Ovary (tissue), 3 donors: ENCODE measurements around the gene RNASET2.
A peak's percentile ranks its signal among the peaks of the same experiment; 100 is the strongest.
"Not testable (repeated sequence)": the region's sequence is repeated elsewhere in the genome, so short reads cannot be mapped to it uniquely, and the experiment has no call there.

Experiments
- CTCF ChIP-seq, 3 donors: fragments of 450-650 bp in 2 of 3; fragments of 200-600 bp in 1 of 3; IDR thresholded peaks; one replicate each; pipeline versions ENCODE4 v1.5.1 to v1.8.0; 2016 to 2022; ENCODE audit warnings: antibody characterized with exemption in 3 of 3, mild to moderate bottlenecking in 1 of 3
- POLR2A ChIP-seq: fragments of 450-650 bp; IDR thresholded peaks from one replicate; pipeline ENCODE4 v1.6.1; 2017; ENCODE audit warnings: antibody characterized with exemption, mild to moderate bottlenecking, moderate library complexity
- donor health status: DM: no; HTN: no; CAD: no.

GRCh38 chr6:166950892-166951669, 5.3 kb downstream of the RNASET2 start:
- TF ChIP-seq CTCF (IDR thresholded peaks at IDR 0.05), result peak in 2 of 3 donors; percentile 20 to 39
- TF ChIP-seq POLR2A, result not testable (repeated sequence)
